Activated CD4-positive, alpha-beta T cell treated with anti-CD3 and anti-CD28 coated beads, Interleukin-2, amount 50 U/mL, for 4 hours (primary cell): ENCODE results near the gene NHERF1.

ENCODE experiments used
- DNase-seq, 2 experiments: peaks; one replicate each; pipeline ENCODE4 v3.0.0-alpha.2; 2020

NHERF1 gene

GRCh38 chr17:74815067-74815466, 66.6 kb downstream of the NHERF1 start:
- DNase-seq = no peak

DNA sequence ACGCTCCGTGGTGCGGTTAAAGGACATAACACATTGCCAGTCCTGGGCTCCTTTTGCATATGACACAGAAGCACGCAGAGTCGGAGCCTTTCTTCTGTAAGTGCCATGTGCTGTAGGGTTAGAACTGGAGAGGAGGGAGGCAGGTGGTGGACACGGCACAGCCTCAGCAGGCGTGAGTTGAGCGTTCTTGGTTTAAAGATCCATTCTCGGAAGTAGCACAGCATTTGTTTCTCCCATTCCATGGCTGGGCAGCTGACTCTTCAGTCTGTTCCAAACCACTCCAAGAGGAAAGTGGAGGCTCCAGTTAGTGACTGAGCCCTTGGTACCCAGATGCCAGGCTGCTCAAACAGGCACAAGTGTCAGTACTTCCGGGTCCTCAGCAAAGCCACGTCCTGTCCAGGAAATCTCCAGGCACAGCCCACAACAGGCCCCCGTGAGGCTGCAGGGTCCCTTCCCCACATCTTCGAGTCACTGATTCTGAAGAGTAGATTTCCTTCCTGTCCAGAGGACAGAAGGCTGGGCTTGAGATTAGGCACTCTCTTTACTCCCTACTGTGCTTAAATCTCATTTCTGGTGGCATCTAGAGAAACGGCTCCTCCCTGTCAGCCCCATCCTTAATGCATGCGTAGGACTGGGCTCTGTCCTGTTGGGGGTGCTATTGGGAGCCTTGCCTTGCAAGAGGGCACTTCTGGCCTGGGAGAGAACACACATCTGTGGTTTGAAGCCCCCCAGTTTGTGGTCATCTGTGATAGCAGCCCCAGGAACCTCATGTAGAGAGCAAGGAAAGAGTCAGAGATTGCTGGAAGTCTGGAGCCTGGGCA, 67.3 kb downstream of the NHERF1 start:
- DNase-seq = no peak

GRCh38 chr17:74816905-74817620, 68.6 kb downstream of the NHERF1 start:
- DNase-seq = no peak

DNA sequence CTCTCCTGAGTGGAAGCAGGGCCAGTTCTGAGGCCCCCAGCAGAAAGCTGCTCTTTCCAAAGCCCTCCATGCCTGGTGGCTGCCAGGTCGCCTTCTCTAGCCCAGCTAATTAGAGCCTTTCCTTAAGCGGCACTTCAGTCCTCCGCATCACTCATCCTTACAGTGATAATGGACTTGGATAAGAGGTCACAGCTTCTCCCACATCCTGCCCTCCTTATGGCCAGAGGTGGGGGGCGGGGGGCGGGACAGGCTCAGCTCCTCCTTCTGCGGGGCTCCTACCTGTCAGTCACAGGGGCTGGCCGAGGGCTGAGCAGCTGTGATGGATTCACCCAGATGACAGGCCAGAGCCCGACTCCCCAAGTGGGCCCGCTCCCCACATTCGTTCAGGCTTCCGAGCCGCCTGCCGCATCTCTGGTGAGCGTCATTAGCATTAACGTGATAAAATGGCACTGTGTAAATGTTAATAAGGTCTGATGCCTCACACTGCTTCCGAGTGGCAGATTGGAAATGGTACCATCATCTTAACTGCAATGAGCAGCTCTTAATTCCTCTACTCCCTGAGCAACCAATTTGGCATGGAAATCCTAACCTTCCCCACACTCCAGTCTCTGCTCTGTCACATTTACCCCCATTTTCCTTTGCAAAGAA, 70.0 kb downstream of the NHERF1 start:
- DNase-seq = no peak
